ENCODE data around the gene HDAC4. TPM values are rescaled to one million over a fixed set of nuclear protein-coding genes. Genes with fewer than 3 reads are reported as not detected.
A peak's percentile ranks its signal among the peaks of the same experiment; 100 is the strongest.

The HDAC4 gene
- total RNA-seq, 4 donors from 2014 or later: 51.4 to 107 (median 70.8) TPM

DNA sequence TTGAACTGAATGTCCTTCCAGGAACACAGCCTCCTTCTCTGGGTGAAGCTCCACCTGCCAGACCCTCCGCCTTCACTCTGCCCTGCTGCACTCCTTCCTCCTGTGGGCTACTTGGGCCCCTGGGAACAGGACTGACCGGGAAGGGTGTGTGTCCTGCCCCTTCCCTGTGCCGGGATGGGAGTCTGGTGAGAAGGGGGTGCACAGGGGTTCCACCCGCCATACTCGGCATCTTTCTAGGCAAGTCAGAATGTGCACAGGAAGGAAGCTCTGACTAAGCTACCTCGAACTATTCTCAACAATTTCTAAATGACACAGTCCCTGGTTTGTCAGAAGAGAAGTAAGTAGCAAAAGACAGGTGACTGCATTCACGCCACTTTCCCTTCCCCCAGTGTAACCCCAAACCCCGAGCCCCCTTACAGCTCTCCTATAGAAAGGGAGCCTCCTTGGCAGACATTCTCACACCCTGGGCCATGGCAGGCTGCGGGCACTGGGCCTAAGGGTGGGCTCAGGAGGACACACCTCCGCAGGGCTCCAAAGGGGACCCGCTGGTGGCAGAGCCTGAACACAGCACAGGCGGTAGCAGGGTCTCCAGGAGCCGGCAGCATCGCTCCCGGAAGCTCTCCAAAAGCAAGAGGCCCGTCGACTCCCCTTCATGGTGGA, 184.1 kb downstream of the HDAC4 start:
- peak; percentile 52 to 60 for DNase-seq (ENCODE audit: low spot score in 2 of 2)
- 82% methylated on average over 12 of the region's 17 CpGs for WGBS

DNA sequence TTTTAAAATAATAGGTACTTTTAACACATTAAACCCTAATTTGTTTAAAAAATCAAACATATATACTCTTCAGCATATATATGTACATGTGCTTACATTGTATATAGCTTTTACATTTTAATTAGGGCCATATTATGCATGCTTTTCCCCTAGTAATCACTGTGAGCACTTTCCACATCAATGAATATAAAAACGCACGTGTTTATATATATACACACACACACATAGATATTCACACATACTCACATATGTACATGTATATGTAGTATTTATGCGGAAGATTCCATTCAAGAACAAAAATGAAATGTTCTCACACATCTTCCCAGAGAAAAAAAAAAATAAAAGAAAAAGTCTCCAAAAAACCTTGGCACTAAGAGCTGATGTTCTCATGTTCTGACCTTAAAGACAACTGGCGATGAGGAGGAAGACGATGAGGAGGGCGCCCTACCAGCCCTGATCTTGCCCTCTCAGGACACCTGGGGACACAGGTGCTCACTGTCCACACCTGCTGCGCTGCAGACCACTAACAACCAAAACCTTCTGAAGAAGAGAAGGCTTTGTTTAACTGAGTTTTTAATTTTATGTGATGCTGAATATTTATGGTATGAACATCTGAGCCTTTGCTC, 184.7 kb downstream of the HDAC4 start:
- no peak overlapping the region for H3K4me3 ChIP-seq
- no peak overlapping the region for H3K27ac ChIP-seq
- no peaks in the 10 kb centered on the region for H3K36me3 ChIP-seq
- TF ChIP-seq EP300 (IDR thresholded peaks at IDR 0.05) (no peak), POLR2AphosphoS5 (IDR thresholded peaks at IDR 0.05) (no peak), POLR2A (IDR thresholded peaks at IDR 0.05) (no peak)
- TF ChIP-seq, protein P1, sequence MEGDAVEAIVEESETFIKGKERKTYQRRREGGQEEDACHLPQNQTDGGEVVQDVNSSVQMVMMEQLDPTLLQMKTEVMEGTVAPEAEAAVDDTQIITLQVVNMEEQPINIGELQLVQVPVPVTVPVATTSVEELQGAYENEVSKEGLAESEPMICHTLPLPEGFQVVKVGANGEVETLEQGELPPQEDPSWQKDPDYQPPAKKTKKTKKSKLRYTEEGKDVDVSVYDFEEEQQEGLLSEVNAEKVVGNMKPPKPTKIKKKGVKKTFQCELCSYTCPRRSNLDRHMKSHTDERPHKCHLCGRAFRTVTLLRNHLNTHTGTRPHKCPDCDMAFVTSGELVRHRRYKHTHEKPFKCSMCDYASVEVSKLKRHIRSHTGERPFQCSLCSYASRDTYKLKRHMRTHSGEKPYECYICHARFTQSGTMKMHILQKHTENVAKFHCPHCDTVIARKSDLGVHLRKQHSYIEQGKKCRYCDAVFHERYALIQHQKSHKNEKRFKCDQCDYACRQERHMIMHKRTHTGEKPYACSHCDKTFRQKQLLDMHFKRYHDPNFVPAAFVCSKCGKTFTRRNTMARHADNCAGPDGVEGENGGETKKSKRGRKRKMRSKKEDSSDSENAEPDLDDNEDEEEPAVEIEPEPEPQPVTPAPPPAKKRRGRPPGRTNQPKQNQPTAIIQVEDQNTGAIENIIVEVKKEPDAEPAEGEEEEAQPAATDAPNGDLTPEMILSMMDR (IDR thresholded peaks at IDR 0.05): no peak
- no peaks in the 10 kb centered on the region for H3K27me3 ChIP-seq
- H3K9me3 ChIP-seq: no peaks in the 10 kb centered on the region
- DNase-seq (ENCODE audit: low spot score in 2 of 2): peak in 1 of 2 donors; percentile 32
- WGBS: 87% methylated on average over 7 of the region's 7 CpGs
- peaks cover 24% of the 10 kb centered on the region for H3K4me1 ChIP-seq

More for the DNA sequence above, 184.1 kb downstream of the HDAC4 start:
- Histone ChIP-seq H3K9me3 (no peaks in the 10 kb centered on the region), H3K36me3 (no peaks in the 10 kb centered on the region), H3K4me1 (peaks cover 26% of the 10 kb centered on the region), H3K27me3 (no peaks in the 10 kb centered on the region), H3K27ac (no peak overlapping the region), H3K4me3 (no peak overlapping the region)
- TF ChIP-seq POLR2A (IDR thresholded peaks at IDR 0.05) (no peak), POLR2AphosphoS5 (IDR thresholded peaks at IDR 0.05) (no peak), EP300 (IDR thresholded peaks at IDR 0.05) (no peak)
- TF ChIP-seq, protein P1 (IDR thresholded peaks at IDR 0.05): no peak

DNA sequence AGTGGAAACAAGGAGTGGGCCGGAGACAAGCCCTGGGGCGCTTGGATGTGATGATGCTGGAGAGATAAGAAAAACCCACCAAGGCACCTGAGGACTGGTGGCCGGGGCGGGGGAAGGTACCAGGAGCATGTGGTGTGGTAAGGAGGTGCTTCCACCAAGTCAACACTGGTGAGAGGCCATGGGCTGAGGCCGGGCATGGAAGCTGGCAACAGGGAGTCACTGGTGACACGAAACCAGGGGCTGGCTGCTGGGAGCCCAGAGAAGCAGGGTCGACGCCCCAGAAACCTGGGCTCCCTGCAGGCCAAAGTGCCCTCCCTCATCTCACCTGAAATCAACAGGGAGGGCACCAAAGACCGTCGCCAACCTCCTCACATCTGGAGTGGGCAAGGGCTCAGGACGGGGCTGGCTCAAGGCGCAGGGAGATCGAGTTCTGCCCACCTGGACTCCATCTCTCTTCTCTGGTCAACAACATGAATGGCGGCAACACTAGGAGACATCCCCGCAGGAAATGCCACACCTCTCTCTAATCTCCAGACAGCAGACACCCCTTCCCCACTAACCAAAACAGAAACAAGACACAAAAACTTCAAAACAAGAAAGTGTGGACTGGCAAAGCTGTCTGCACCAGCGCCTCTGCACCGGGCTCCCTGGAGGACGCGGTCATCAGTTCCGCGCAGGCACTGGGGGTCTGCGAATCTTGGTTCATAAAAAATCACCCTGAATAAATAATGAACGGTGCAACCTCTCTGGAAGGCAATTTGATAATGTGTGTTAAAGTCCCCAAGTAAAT, 185.5 kb downstream of the HDAC4 start:
- TF ChIP-seq POLR2AphosphoS5 (IDR thresholded peaks at IDR 0.05): no peak
- no peak for TF ChIP-seq POLR2A (IDR thresholded peaks at IDR 0.05)
- TF ChIP-seq EP300 (IDR thresholded peaks at IDR 0.05): no peak
- TF ChIP-seq, protein P1 (IDR thresholded peaks at IDR 0.05): no peak
- H3K4me3 ChIP-seq: no peak overlapping the region
- no peaks in the 10 kb centered on the region for H3K9me3 ChIP-seq
- no peaks in the 10 kb centered on the region for H3K27me3 ChIP-seq
- H3K4me1 ChIP-seq: peaks cover 19% of the 10 kb centered on the region
- no peaks in the 10 kb centered on the region for H3K36me3 ChIP-seq
- DNase-seq (ENCODE audit: low spot score in 2 of 2): peak in 1 of 2 donors; percentile 52
- no peak overlapping the region for H3K27ac ChIP-seq
- WGBS: 92% methylated on average over 20 of the region's 23 CpGs

DNA sequence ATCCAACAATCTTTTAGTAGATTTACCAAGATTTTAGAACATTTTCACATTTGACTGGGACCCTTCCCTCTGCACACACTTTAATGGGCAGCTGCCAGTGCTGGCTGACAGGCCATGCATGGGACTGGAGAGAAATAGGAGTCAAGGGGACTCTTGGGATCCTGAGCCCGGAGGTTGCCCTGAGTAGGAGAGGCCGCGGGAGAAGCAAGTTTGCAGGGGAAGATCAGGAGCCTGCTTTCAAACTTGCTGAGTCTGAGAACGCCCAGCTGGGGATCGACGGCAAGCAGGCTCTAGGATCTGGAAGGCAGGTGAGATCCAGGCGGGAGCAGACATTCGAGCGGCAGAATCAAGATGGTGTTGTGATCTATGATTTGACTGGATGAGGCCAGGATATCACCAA, 186.1 kb downstream of the HDAC4 start:
- Histone ChIP-seq H3K9me3 (no peaks in the 10 kb centered on the region), H3K27ac (no peak overlapping the region), H3K4me3 (no peak overlapping the region), H3K27me3 (no peaks in the 10 kb centered on the region), H3K4me1 (peaks cover 15% of the 10 kb centered on the region), H3K36me3 (no peaks in the 10 kb centered on the region)
- TF ChIP-seq, protein P1 (IDR thresholded peaks at IDR 0.05): no peak
- TF ChIP-seq EP300 (IDR thresholded peaks at IDR 0.05) (no peak), POLR2A (IDR thresholded peaks at IDR 0.05) (no peak), POLR2AphosphoS5 (IDR thresholded peaks at IDR 0.05) (no peak)
- 96% methylated on average over 9 of the region's 9 CpGs for WGBS
- peak in 1 of 2 donors; percentile 40 for DNase-seq (ENCODE audit: low spot score in 2 of 2)

DNA sequence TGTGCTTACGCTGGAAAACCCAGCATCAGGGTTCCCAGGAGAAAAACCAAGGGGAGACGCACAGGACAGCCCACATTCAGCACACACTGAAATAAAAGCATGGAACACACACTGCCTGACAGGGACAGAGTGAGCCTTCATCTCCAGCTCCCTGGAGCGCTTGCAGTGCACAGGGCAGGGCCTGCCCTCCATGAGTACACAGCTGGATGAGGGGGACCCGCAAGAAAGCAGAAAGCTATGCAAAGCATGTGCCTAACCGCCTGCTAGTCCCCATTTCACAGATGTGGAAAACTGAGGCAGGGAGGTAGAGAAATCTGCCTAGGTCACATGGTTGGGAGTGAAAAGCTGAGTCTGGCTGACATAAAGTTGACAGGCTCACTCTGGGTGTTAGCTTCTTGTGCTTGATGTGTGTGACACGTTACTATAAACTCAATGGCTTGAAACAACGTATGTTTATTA, 187.1 kb downstream of the HDAC4 start:
- no peak overlapping the region for H3K4me3 ChIP-seq
- no peaks in the 10 kb centered on the region for H3K27me3 ChIP-seq
- DNase-seq (ENCODE audit: low spot score in 2 of 2): peak in 1 of 2 donors; percentile 9
- peaks cover 15% of the 10 kb centered on the region for H3K4me1 ChIP-seq
- no peaks in the 10 kb centered on the region for H3K36me3 ChIP-seq
- H3K9me3 ChIP-seq: no peaks in the 10 kb centered on the region
- 97% methylated on average over 7 of the region's 7 CpGs for WGBS
- TF ChIP-seq POLR2AphosphoS5 (IDR thresholded peaks at IDR 0.05) (no peak), POLR2A (IDR thresholded peaks at IDR 0.05) (no peak), EP300 (IDR thresholded peaks at IDR 0.05) (no peak)
- TF ChIP-seq, protein P1 (IDR thresholded peaks at IDR 0.05): no peak
- no peak overlapping the region for H3K27ac ChIP-seq
